ENCODE data around the gene CPN1. TPM values are rescaled to one million over a fixed set of nuclear protein-coding genes. Genes with fewer than 3 reads are reported as not detected.

The CPN1 gene
- total and polyA plus RNA-seq, 5 experiments from 2014 or later = not detected

DNA sequence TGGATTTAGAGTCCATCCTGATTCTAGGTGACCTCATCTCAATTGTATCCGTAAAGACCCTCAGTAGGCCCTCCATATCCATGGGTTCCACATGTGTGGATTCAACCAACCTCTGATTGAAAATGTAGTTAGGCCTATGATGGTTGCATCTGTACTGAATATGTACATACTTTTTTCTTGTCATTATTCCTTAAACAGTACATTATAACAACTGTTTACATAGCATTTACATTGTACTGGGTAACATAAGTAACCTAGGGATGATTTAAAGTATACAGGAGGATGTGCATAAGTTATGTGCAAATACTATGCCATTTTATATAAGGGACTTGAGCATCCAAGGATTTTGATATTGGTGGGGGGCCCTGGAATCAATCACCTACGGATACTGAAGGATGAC lies 10.1 kb downstream of the CPN1 start:
- no peak overlapping the region for H3K4me3 Mint-ChIP-seq
- no peaks in the 10 kb centered on the region for H3K9me3 Mint-ChIP-seq
- ATAC-seq (no peak), DNase-seq (no peak)
- POLR2A ChIA-PET = no interaction called here
- H3K4me1 Mint-ChIP-seq = peaks cover 0 to 2% (median 0%) of the 10 kb centered on the region in 4 donors
- no peak overlapping the region for H3K27ac Mint-ChIP-seq
- H3K27me3 Mint-ChIP-seq = peaks cover 0 to 10% (median 0%) of the 10 kb centered on the region in 5 donors
- no peaks in the 10 kb centered on the region for H3K36me3 Mint-ChIP-seq

DNA sequence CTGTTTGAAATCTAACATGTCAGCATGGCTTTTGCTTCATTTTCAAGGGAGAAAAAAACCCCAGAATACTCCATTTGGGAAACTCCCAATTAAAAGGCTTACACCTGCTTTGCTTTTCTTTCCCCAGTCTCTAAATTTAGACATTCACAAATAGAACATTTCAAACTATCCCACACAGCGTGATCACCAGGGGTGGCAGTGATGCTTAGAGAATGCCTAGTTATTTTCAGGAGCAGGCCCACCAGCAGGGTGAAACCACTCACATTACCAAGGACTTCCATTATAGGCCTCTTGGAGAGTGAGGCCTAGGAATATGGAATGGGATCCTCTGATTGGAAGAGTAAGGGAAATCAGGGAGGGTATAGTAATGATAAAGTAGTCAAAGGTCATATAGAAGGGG lies 14.2 kb downstream of the CPN1 start:
- Mint-ChIP-seq H3K27me3 (peaks cover 12 to 24% (median 15%) of the 10 kb centered on the region in 5 donors), H3K36me3 (no peaks in the 10 kb centered on the region), H3K4me1 (peaks cover 0 to 2% (median 0%) of the 10 kb centered on the region in 4 donors), H3K9me3 (peaks cover 0 to 3% (median 0%) of the 10 kb centered on the region in 9 donors), H3K27ac (no peak overlapping the region), H3K4me3 (no peak overlapping the region)
- ATAC-seq (no peak), DNase-seq (no peak)
- POLR2A ChIA-PET = no interaction called here

DNA sequence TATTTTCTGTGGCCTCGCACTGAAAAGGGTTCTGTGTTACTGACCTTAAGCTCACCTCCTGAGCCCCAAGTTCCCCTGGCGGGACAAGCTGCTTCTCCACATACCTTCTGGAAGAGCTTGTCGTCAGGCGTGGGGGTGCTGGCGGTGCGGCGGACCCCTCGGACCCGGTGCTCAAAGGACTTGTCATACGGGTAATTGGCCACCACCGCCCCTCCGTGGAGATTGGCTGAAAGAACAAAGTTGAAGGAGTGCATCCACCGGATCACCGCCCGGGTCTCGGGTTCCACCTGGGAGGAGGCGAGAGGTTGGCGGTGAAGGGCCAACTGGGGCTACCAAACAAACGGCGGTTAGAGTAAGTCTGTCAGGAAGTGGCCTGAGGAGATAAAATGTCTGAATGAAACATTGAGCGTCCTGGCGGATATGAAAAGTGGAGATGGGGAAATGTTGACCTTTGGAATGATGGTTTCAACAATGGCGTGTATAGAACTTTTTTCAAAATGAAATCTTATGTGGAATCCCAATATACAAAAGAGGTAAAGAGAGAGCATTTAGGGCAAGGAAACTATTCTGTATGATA lies 16.5 kb downstream of the CPN1 start:
- DNase-seq (no peak), ATAC-seq (no peak)
- Mint-ChIP-seq H3K27me3 (peaks cover 14 to 24% (median 15%) of the 10 kb centered on the region in 5 donors), H3K27ac (no peak overlapping the region), H3K36me3 (no peaks in the 10 kb centered on the region), H3K4me3 (no peak overlapping the region), H3K4me1 (no peaks in the 10 kb centered on the region), H3K9me3 (peaks cover 0 to 3% (median 0%) of the 10 kb centered on the region in 9 donors)
- POLR2A ChIA-PET = no interaction called here

DNA sequence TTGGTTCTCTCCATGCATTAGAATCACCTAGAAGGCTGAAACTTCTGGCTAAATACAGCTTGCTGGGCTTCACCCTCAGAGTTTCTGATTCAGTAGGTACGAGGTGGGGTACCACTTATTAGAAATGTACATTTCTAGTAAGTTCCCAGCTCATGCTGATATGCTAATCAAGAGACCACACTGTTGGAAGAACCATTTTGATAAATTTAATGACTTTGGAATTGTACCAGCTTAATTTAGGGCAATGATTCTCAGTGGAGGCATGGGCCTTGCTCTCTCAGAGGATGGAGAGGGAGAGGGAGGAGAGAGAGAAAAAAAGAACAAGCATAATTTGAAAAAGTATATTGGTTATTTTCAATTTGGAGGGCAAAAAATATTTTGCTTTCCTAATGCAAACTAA lies 20.3 kb downstream of the CPN1 start:
- POLR2A ChIA-PET = no interaction called here
- peaks cover 14 to 32% (median 21%) of the 10 kb centered on the region in 5 donors for H3K27me3 Mint-ChIP-seq
- H3K36me3 Mint-ChIP-seq = peaks cover 0 to under 1% (median 0%) of the 10 kb centered on the region in 3 donors
- H3K27ac Mint-ChIP-seq = peak overlapping the region in 2 of 10 donors; percentile 79 to 88
- DNase-seq (no peak), ATAC-seq (no peak)
- H3K9me3 Mint-ChIP-seq = peaks cover 0 to 3% (median 0%) of the 10 kb centered on the region in 9 donors
- no peak overlapping the region for H3K4me3 Mint-ChIP-seq
- no peaks in the 10 kb centered on the region for H3K4me1 Mint-ChIP-seq

DNA sequence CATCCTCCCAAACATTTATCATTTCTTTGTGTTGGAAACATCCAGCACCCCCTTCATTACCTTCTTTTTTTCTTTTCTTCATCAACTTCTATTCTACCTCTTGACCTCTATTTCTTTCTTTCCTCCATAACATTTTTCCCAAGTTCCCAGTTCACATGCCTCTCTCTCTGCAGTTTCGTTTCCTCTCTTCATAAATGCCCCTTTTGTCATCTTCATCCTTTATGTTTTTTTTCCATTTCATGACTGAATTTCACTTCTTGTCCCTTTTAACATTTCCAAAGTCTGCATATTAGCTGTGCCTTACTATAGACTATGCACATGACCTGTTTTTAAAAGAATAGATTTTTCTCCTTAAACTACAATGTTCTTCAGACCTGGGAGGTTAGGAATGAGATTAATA lies 23.7 kb downstream of the CPN1 start:
- H3K4me3 Mint-ChIP-seq = no peak overlapping the region
- H3K9me3 Mint-ChIP-seq = peaks cover 0 to 7% (median 0%) of the 10 kb centered on the region in 9 donors
- H3K36me3 Mint-ChIP-seq = peaks cover 0 to 6% (median 0%) of the 10 kb centered on the region in 3 donors
- H3K4me1 Mint-ChIP-seq = no peaks in the 10 kb centered on the region
- H3K27me3 Mint-ChIP-seq = peaks cover 4 to 21% (median 6%) of the 10 kb centered on the region in 5 donors
- POLR2A ChIA-PET = no interaction called here
- ATAC-seq (no peak), DNase-seq (no peak)
- H3K27ac Mint-ChIP-seq = no peak overlapping the region

DNA sequence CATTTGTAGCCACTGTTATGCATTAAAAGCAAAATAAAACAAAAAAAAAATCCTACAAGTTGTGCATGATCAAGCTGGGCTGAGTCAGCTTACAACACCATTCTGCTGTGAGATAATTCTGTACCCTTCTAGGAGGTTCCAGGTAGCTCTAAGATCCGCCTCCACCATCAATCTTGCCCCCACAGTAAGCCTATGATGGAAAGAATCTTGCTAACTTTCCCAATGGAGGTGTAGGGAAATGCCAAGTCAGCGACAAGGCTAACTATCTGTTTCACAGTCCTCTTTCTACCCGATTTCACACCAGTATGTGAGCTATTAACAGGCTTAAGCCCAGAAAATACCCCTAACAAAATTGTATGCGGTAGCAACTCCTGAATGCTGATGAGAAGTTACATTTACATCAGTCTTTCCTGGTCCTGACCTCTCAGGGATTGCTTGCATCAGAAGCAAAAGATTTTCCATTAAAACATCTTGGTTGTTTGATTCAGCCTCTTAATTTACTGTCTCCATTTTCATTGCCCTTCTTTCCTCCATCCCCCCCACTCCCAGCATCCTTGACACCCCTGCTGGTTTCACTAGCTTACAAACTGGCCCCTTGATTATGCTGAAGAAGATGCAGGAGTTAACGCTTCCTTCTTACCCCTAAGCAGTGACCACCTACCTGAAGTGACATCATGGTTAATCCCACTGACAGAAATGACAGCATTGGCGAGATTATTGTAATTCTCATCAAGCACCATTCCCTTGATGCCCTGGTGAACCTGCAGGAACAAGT lies 27.8 kb downstream of the CPN1 start:
- DNase-seq (no peak), ATAC-seq (no peak)
- H3K36me3 Mint-ChIP-seq = peaks cover 0 to 6% (median 0%) of the 10 kb centered on the region in 3 donors
- H3K9me3 Mint-ChIP-seq = peaks cover 0 to 7% (median 0%) of the 10 kb centered on the region in 9 donors
- peaks cover 2 to 12% (median 4%) of the 10 kb centered on the region in 5 donors for H3K27me3 Mint-ChIP-seq
- POLR2A ChIA-PET = no interaction called here
- no peak overlapping the region for H3K4me3 Mint-ChIP-seq
- H3K27ac Mint-ChIP-seq = no peak overlapping the region
- H3K4me1 Mint-ChIP-seq = no peaks in the 10 kb centered on the region

DNA sequence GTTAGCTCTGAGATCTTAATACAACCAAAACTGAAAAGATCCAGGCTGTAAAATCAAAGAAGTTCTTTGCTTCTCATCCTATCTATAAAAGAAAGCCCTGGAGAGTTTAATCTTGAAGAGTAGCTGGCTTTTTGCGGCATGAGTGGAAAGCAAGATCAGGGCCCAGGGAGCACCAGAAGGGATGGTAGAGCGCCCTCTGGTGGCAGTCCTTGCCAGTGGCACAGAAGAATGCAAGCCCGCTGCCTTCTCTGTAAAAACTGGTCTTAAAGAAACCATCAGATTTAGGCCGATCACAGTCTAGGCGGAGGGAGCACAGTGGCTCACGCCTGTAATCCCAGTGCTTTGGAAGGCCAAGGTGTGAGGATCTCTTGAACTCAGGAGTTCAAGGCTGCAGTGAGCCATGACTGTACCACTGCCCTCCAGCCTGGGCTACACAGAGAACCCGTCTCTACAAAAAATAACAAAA lies 35.6 kb downstream of the CPN1 start:
- Mint-ChIP-seq H3K27ac (peak overlapping the region in 1 of 10 donors; percentile 35), H3K27me3 (peaks cover 0 to 5% (median 1%) of the 10 kb centered on the region in 5 donors), H3K4me3 (no peak overlapping the region), H3K4me1 (peaks cover 0 to 2% (median 0%) of the 10 kb centered on the region in 4 donors), H3K36me3 (no peaks in the 10 kb centered on the region), H3K9me3 (no peaks in the 10 kb centered on the region)
- peak; percentile 52 to 88 (median 74) for DNase-seq
- ATAC-seq = peak; percentile 78 to 82
- POLR2A ChIA-PET = no interaction called here

DNA sequence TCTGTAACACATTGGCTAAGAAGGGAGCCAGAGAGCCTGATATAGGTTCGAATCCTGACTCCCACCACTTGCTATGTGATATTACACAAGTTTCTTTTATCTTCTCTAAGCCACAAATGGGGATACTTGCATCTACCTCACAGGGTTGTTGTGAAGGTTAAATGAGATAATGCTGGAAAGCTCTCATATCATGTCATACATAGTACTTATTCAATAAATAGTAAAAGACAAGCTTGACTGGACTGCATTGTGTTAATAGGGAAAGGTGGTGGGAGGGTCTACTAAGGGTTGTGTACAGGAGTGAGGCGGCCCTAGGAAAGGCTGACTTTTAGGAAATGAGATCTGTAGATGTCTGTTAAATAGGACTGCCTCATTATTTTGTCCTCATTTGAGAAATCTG lies 36.1 kb downstream of the CPN1 start:
- H3K4me1 Mint-ChIP-seq = peaks cover 0 to 2% (median 0%) of the 10 kb centered on the region in 4 donors
- POLR2A ChIA-PET = no interaction called here

DNA sequence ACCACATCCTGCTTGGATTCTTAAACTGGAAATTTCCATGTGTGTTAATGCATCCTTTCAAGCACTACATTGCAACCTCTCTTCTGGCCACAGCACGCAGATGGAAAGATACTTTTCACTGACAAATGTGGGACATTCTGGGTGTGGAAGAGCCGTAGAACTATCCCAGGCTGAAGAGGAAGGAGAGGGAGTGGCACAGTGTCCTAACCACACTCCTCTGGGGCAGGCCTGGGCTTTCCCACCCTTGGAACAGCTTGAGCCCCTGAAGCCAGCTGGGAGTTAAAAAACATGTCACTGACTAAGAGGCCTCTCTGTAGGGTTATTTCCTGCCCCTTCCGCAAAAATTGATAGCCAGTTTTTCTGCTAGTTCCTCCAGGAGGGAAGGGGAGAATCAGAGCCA lies 37.9 kb downstream of the CPN1 start:
- POLR2A ChIA-PET = no interaction called here
- no peaks in the 10 kb centered on the region for H3K9me3 Mint-ChIP-seq
- DNase-seq (no peak), ATAC-seq (no peak)
- H3K36me3 Mint-ChIP-seq = no peaks in the 10 kb centered on the region
- peaks cover 0 to 10% (median 3%) of the 10 kb centered on the region in 5 donors for H3K27me3 Mint-ChIP-seq
- H3K4me1 Mint-ChIP-seq = peaks cover 0 to 2% (median 0%) of the 10 kb centered on the region in 4 donors
- peak overlapping the region in 1 of 10 donors; percentile 51 for H3K27ac Mint-ChIP-seq
- no peak overlapping the region for H3K4me3 Mint-ChIP-seq

More for the DNA sequence above, 36.1 kb downstream of the CPN1 start:
- peak overlapping the region in 1 of 10 donors; percentile 35 for H3K27ac Mint-ChIP-seq
- ATAC-seq (no peak), DNase-seq (no peak)
- no peaks in the 10 kb centered on the region for H3K9me3 Mint-ChIP-seq
- H3K4me3 Mint-ChIP-seq = no peak overlapping the region
- H3K36me3 Mint-ChIP-seq = no peaks in the 10 kb centered on the region
- peaks cover 0 to 5% (median 1%) of the 10 kb centered on the region in 5 donors for H3K27me3 Mint-ChIP-seq

DNA sequence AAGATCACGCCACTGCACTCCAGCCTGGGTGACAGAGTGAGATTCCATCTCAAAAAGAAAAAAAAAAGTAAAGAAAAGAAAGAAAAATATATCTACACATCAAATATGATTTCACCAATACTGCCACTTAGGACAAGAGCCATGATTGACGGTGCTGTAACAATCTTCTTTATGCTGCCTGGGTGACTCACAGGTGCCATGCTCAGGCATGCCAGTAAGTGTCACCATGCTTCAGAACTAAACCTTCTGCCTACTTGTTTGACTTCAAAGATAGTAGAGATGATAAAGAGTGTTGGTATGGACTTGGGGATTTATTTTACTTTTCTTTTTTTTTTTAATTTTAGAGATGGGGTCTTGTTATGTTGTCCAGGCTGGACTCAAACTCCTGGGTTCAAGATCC lies 38.3 kb downstream of the CPN1 start:
- Mint-ChIP-seq H3K4me3 (no peak overlapping the region), H3K4me1 (peaks cover 0 to 2% (median 0%) of the 10 kb centered on the region in 4 donors), H3K27ac (peak overlapping the region in 1 of 10 donors; percentile 15), H3K9me3 (no peaks in the 10 kb centered on the region), H3K36me3 (no peaks in the 10 kb centered on the region), H3K27me3 (peaks cover 0 to 15% (median 3%) of the 10 kb centered on the region in 5 donors)
- ATAC-seq (no peak), DNase-seq (no peak)
- POLR2A ChIA-PET = no interaction called here

DNA sequence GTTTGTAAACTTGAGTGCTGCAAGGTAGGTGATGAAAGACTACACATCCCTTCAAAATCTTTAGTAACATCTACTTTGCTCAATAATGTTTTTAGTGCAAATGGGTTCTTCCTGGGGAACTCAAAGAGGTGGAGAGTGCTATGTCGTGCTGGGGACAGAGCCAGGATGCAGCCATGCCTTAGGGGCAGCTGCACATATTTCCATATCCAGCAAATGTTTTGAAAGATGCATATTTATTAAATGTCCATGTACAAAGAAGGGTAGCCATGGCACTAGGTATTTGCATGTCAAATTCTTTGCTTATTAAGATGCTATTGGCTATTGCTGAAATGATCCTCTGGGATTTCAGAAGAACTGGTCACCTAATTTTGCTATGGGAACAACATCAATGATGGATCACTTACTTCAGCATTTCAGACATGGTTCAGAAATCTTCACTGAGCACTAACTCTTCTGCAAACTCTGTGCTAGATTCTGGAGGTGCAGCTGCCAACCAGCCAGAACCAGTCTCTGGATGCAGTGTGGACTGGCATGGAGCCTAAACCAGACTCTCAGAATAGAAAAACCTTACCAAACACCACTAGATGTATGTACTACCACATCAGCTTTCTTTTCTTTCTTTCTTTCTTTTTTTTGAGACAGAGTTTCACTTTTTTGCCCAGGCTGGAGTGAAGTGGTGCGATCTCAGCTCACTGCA lies 40.2 kb downstream of the CPN1 start:
- no peak for ATAC-seq
- DNase-seq = no peak
- POLR2A ChIA-PET = no interaction called here
- Mint-ChIP-seq H3K4me3 (no peak overlapping the region), H3K27me3 (peaks cover 0 to 16% (median 3%) of the 10 kb centered on the region in 5 donors), H3K4me1 (peaks cover 0 to 2% (median 0%) of the 10 kb centered on the region in 4 donors), H3K27ac (peak overlapping the region in 1 of 10 donors; percentile 73), H3K9me3 (no peaks in the 10 kb centered on the region), H3K36me3 (no peaks in the 10 kb centered on the region)

DNA sequence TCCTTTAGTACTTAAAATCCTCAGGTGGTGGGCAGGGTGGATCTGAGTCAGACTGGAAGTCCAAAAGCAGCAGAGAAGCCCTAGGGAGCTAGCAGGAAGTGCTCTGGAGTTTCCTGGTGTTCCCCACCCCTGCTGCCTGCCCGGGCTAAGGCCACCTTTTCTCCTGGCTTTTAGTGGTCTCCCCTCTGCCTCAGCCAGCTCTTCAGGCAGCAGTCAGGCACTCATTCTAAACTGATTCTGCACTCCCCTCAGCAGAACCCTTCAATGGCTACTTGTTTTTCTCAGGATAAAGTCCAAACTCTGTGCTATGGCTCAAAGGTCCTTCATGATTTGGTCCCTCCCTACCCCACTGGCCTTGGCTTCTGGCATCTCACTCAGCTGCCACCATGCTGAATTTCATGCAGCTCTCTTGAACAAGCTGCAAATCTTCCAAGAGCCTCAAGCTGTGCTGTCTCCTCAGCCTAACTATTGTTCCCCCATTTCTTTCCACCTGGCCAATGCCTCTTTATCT lies 43.1 kb downstream of the CPN1 start:
- H3K9me3 Mint-ChIP-seq = peaks cover 0 to under 1% (median 0%) of the 10 kb centered on the region in 9 donors
- peaks cover 0 to 16% (median 3%) of the 10 kb centered on the region in 5 donors for H3K27me3 Mint-ChIP-seq
- no peaks in the 10 kb centered on the region for H3K4me1 Mint-ChIP-seq
- ATAC-seq (no peak), DNase-seq (no peak)
- POLR2A ChIA-PET = no interaction called here
- H3K4me3 Mint-ChIP-seq = no peak overlapping the region
- H3K27ac Mint-ChIP-seq = peak overlapping the region in 1 of 10 donors; percentile 69
- no peaks in the 10 kb centered on the region for H3K36me3 Mint-ChIP-seq
